GM18909 (cell line): Measurements from ENCODE around the gene ACOT7.

Experiments
- ATAC-seq: cut with Tn5 transposase; IDR thresholded peaks from one replicate; pipeline ENCODE4 v1.9.1; 2021; ENCODE audit warnings: mild to moderate bottlenecking; ENCODE audit not compliant: unreplicated experiment, poor library complexity

Gene ACOT7

GRCh38 chr1:6258675-6259074 is 134.9 kb downstream of the ACOT7 start:
- ATAC-seq, result no peak

GRCh38 chr1:6257541-6258069 is 136.0 kb downstream of the ACOT7 start:
- ATAC-seq, result no peak

GRCh38 chr1:6256645-6257044 is 136.9 kb downstream of the ACOT7 start:
- ATAC-seq, result no peak

- no peak for ATAC-seq
Observed at GRCh38 chr1:6254691-6255090, 138.9 kb downstream of the ACOT7 start.

GRCh38 chr1:6253380-6253779 is 140.2 kb downstream of the ACOT7 start:
- no peak for ATAC-seq

GRCh38 chr1:6252374-6252710 is 141.2 kb downstream of the ACOT7 start:
- no peak for ATAC-seq

- no peak for ATAC-seq
Observed at GRCh38 chr1:6251681-6252373, 141.7 kb downstream of the ACOT7 start.

- no peak for ATAC-seq
Observed at GRCh38 chr1:6251233-6251632, 142.3 kb downstream of the ACOT7 start.

- no peak for ATAC-seq
Observed at GRCh38 chr1:6249739-6250689, 143.6 kb downstream of the ACOT7 start.

GRCh38 chr1:6248932-6249738 is 144.4 kb downstream of the ACOT7 start:
- no peak for ATAC-seq

- no peak for ATAC-seq
Observed at GRCh38 chr1:6248161-6248776, 145.3 kb downstream of the ACOT7 start.

- no peak for ATAC-seq
Observed at GRCh38 chr1:6247651-6248050, 145.9 kb downstream of the ACOT7 start.

- no peak for ATAC-seq
Observed at GRCh38 chr1:6246497-6247467, 146.8 kb downstream of the ACOT7 start.

GRCh38 chr1:6245869-6246496 is 147.6 kb downstream of the ACOT7 start:
- ATAC-seq, result no peak

- peak; percentile 55 for ATAC-seq
Observed at GRCh38 chr1:6245086-6245868, 148.3 kb downstream of the ACOT7 start.

GRCh38 chr1:6244401-6245049 is 149.0 kb downstream of the ACOT7 start:
- no peak for ATAC-seq

GRCh38 chr1:6243993-6244392 is 149.6 kb downstream of the ACOT7 start, which contains the start of gene HES3:
Gene HES3 (plus strand): TSS chr1:6244179. CDS start chr1:6244366, 187 bp downstream.
- ATAC-seq, result no peak
